Stimulated activated CD8-positive, alpha-beta memory T cell treated with anti-CD3 and anti-CD28 coated beads, Interleukin-7, amount 100 ng/mL, for 24 hours (primary cell): ENCODE results near the gene VASN.
A peak's percentile ranks its signal among the peaks of the same experiment; 100 is the strongest.

Source experiments
- DNase-seq: peaks from one replicate; pipeline ENCODE4 v3.0.0-alpha.2; 2020; ENCODE audit warnings: low read depth

VASN gene

GRCh38 chr16:4403133-4403949, 31.7 kb downstream of the VASN start:
- no peak for DNase-seq

GRCh38 chr16:4404247-4404966, 32.8 kb downstream of the VASN start:
- no peak for DNase-seq

GRCh38 chr16:4404967-4405696, 33.5 kb downstream of the VASN start:
- DNase-seq = no peak

- DNase-seq = no peak
Measured at GRCh38 chr16:4407543-4408322, 36.1 kb downstream of the VASN start.

GRCh38 chr16:4408323-4408690, 36.7 kb downstream of the VASN start:
- no peak for DNase-seq

- no peak for DNase-seq
Measured at GRCh38 chr16:4409081-4409932, 37.7 kb downstream of the VASN start.

- DNase-seq = no peak
Measured at GRCh38 chr16:4410335-4411075, 38.9 kb downstream of the VASN start.

GRCh38 chr16:4411684-4412083, 40.0 kb downstream of the VASN start:
- DNase-seq = no peak

GRCh38 chr16:4412159-4412558, 40.5 kb downstream of the VASN start:
- DNase-seq = no peak

GRCh38 chr16:4412854-4413253, 41.2 kb downstream of the VASN start:
- no peak for DNase-seq

GRCh38 chr16:4414187-4414917, 42.7 kb downstream of the VASN start:
- DNase-seq = peak; percentile 58

- DNase-seq = peak; percentile 20
Measured at GRCh38 chr16:4415538-4416199, 44.0 kb downstream of the VASN start.

GRCh38 chr16:4416200-4417032, 44.8 kb downstream of the VASN start, which contains the start of gene CORO7:
CORO7 (minus strand) TSS chr16:4416596; CDS start chr16:4416518, 78 bp downstream.
- DNase-seq = peak; percentile 98

- no peak for DNase-seq
Measured at GRCh38 chr16:4419402-4419959, 47.8 kb downstream of the VASN start.

- no peak for DNase-seq
Measured at GRCh38 chr16:4420505-4421105, 49.0 kb downstream of the VASN start.

GRCh38 chr16:4425378-4426020, 53.9 kb downstream of the VASN start, which contains the start of gene DNAJA3:
DNAJA3 (plus strand) TSS chr16:4425868; CDS start chr16:4425882, 14 bp downstream.
- peak; percentile 83 for DNase-seq
